DOHH2 (cell line): Measurements from ENCODE around the gene CYB5RL.

Source experiments
- EZH2phosphoT487 ChIP-seq: fragments of 200-600 bp; sonication (generic); IDR thresholded peaks from 2 replicates; pipeline ENCODE4 v1.6.1; 2017; ENCODE audit warnings: borderline replicate concordance, mild to moderate bottlenecking, antibody characterized with exemption, low read length, moderate library complexity, mixed read lengths
- TF ChIP-seq, protein P1 (sequence below): fragments of 200-600 bp; sonication (generic); IDR thresholded peaks from one replicate; pipeline ENCODE4 v1.5.1; 2014; ENCODE audit warnings: antibody characterized with exemption, mild to moderate bottlenecking, low read depth, low read length; ENCODE audit not compliant: poor library complexity, severe bottlenecking

DNA sequence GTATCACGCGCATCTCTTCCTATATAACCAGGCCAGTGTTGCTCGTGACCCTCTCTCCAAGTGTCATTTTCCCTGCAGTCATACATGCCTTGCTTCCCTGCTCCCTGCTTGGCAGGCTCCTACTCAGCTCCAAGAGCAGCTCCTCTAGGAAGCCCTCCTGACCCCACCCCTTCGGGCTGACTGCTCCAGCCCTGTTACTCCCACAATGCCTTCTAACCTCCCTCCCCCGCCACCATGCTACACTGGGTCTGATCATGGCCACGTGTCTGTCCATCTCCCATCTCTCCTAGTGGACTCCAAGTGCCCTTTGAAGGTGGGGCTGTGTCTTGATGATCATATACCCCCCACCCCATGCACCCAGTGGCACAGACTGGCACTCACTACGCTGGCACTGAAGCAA, 44.8 kb upstream of the CYB5RL start:
- TF ChIP-seq, protein P1, sequence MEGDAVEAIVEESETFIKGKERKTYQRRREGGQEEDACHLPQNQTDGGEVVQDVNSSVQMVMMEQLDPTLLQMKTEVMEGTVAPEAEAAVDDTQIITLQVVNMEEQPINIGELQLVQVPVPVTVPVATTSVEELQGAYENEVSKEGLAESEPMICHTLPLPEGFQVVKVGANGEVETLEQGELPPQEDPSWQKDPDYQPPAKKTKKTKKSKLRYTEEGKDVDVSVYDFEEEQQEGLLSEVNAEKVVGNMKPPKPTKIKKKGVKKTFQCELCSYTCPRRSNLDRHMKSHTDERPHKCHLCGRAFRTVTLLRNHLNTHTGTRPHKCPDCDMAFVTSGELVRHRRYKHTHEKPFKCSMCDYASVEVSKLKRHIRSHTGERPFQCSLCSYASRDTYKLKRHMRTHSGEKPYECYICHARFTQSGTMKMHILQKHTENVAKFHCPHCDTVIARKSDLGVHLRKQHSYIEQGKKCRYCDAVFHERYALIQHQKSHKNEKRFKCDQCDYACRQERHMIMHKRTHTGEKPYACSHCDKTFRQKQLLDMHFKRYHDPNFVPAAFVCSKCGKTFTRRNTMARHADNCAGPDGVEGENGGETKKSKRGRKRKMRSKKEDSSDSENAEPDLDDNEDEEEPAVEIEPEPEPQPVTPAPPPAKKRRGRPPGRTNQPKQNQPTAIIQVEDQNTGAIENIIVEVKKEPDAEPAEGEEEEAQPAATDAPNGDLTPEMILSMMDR: no peak
- TF ChIP-seq EZH2phosphoT487: no peak
